Caco-2 (cell line): ENCODE measurements around the gene TNS3. TPM values are rescaled to one million over a fixed set of nuclear protein-coding genes. Genes with fewer than 3 reads are reported as not detected.

Experiments used
- BruUV-seq: library from RNA; stranded (reverse); fragments of 400-500 nt; replicated peaks from 2 replicates; lab custom pipeline; 2021; lab: Mats Ljungman, UMichigan
- CTCF ChIA-PET: fragments of 300-600 bp; sonication (Branson Sonifier 250); formaldehyde crosslinking; loops from one replicate; lab custom pipeline; 2022; ENCODE audit warnings: antibody characterized with exemption; lab: Charles Lee
- POLR2A ChIA-PET: fragments of 300-600 bp; sonication (Branson Sonifier 250); formaldehyde crosslinking; loops from one replicate; lab custom pipeline; 2022; ENCODE audit warnings: antibody characterized with exemption; lab: Charles Lee
- DNase-seq, 2 experiments: peaks; one replicate each; pipeline versions ENCODE4 v3.0.0 to v3.0.0-alpha.2; 2020 to 2022
- H3K27me3 ChIP-seq: replicated peaks from 2 replicates; pipeline ENCODE4 v1.6.0; 2011; ENCODE audit warnings: low read length; ENCODE audit not compliant: control insufficient read depth, insufficient read depth
- H3K36me3 ChIP-seq: 2 replicates; pipeline ENCODE4 v1.5.1; 2011; ENCODE audit warnings: low read length; ENCODE audit not compliant: control insufficient read depth, insufficient read depth
- H3K4me1 ChIP-seq: fragments of 250-450 bp; sonication (Bioruptor Pico); 2 replicates; pipeline ENCODE4 v1.5.1; 2020; ENCODE audit warnings: mild to moderate bottlenecking
- H3K4me3 ChIP-seq: 2 replicates; pipeline ENCODE4 v1.5.1; 2011; ENCODE audit warnings: low read depth, mild to moderate bottlenecking, control low read depth, low read length
- H3K9me3 ChIP-seq: fragments of 250-450 bp; sonication (Bioruptor Pico); 2 replicates; pipeline ENCODE4 v1.5.1; 2020; ENCODE audit warnings: mild to moderate bottlenecking, moderate library complexity
- H3K27ac Mint-ChIP-seq: one replicate; pipeline ENCODE4 v1.8.0; 2022; ENCODE audit warnings: mixed read lengths; ENCODE audit not compliant: unreplicated experiment
- H3K27me3 Mint-ChIP-seq: one replicate; pipeline ENCODE4 v1.8.0; 2022; ENCODE audit warnings: mixed read lengths; ENCODE audit not compliant: insufficient read depth, unreplicated experiment
- H3K36me3 Mint-ChIP-seq: one replicate; pipeline ENCODE4 v1.8.0; 2022; ENCODE audit warnings: mild to moderate bottlenecking, mixed read lengths; ENCODE audit not compliant: insufficient read depth, unreplicated experiment
- H3K4me1 Mint-ChIP-seq: one replicate; pipeline ENCODE4 v1.8.0; 2022; ENCODE audit warnings: low read depth, mixed read lengths; ENCODE audit not compliant: unreplicated experiment
- H3K4me3 Mint-ChIP-seq: one replicate; pipeline ENCODE4 v1.8.0; 2022; ENCODE audit warnings: mild to moderate bottlenecking, moderate library complexity, mixed read lengths; ENCODE audit not compliant: unreplicated experiment
- H3K9me3 Mint-ChIP-seq: one replicate; pipeline ENCODE4 v1.8.0; 2022; ENCODE audit warnings: mixed read lengths; ENCODE audit not compliant: unreplicated experiment
- CTCF ChIP-seq, 2 experiments: fragments of 200-600 bp in 1 of 2; IDR thresholded peaks; 1 replicate in 1 of 2; 2 replicates in 1 of 2; pipeline versions ENCODE4 v1.5.1 to v1.8.0; 2011 to 2022; ENCODE audit warnings: antibody characterized with exemption in 1 of 2, control low read depth in 1 of 2, inconsistent platforms in 1 of 2, low read depth in 1 of 2, low read length in 1 of 2, mild to moderate bottlenecking in 1 of 2, moderate library complexity in 1 of 2; ENCODE audit not compliant: insufficient read depth in 1 of 2, severe bottlenecking in 1 of 2, unreplicated experiment in 1 of 2
- intact Hi-C: fragments of 100-400 bp; cut with micrococcal nuclease; formaldehyde crosslinking; loops from one replicate; pipeline ENCODE4 v1.10.0; 2022; ENCODE audit not compliant: unreplicated experiment
- total RNA-seq: library from RNA; stranded (reverse); gene quantifications from 2 replicates; pipeline ENCODE4 v1.2.3, GENCODE V29; 2022

TNS3 gene
- total RNA-seq, 1 experiment from 2014 or later, result 263 TPM

- H3K27ac Mint-ChIP-seq, result no peak overlapping the region
Measured at GRCh38 chr7:47254081-47254977, 327.6 kb downstream of the TNS3 start.

GRCh38 chr7:47253650-47254080 lies 328.2 kb downstream of the TNS3 start:
- H3K36me3 Mint-ChIP-seq, result no peaks in the 10 kb centered on the region

More at GRCh38 chr7:47254081-47254977, 327.6 kb downstream of the TNS3 start:
- H3K4me1 ChIP-seq, result no peaks in the 10 kb centered on the region; the same call in 1 of the 2 replicates
- Mint-ChIP-seq H3K9me3 (no peaks in the 10 kb centered on the region), H3K36me3 (no peaks in the 10 kb centered on the region), H3K4me1 (no peaks in the 10 kb centered on the region), H3K4me3 (peak overlapping the region; percentile 68), H3K27me3 (peaks cover 7% of the 10 kb centered on the region)
- peak; percentile 53 to 94 for TF ChIP-seq CTCF (IDR thresholded peaks at IDR 0.05; ENCODE audit: insufficient read depth in 1 of 2, low read depth in 1 of 2, low read length in 1 of 2, severe bottlenecking in 1 of 2, unreplicated experiment in 1 of 2)
- no peaks in the 10 kb centered on the region for H3K9me3 ChIP-seq
- intact Hi-C loops, result loop anchor here (5.0 kb wide), 2 partner anchors 57 to 72 kb away; no protein-coding TSS in a partner anchor
- no peaks in the 10 kb centered on the region for H3K36me3 ChIP-seq
- H3K4me3 ChIP-seq, result peak overlapping the region; percentile 52
- H3K27me3 ChIP-seq, result no peaks in the 10 kb centered on the region
- peak; percentile 74 to 86 for DNase-seq
- POLR2A ChIA-PET, result no interaction called here
- BruUV-seq, result no TSS peak
- CTCF ChIA-PET, result interaction anchor here (1.4 kb wide), 2 partner anchors 10 to 12 kb away, joined by 6 to 13 read pairs; no protein-coding TSS in a partner anchor

More at GRCh38 chr7:47253650-47254080, 328.2 kb downstream of the TNS3 start:
- no peaks in the 10 kb centered on the region for H3K36me3 ChIP-seq
- no peak for DNase-seq
- ChIA-PET POLR2A (no interaction called here), CTCF (interaction anchor here (1.4 kb wide), 2 partner anchors 10 to 13 kb away, joined by 6 to 13 read pairs; no protein-coding TSS in a partner anchor)
- peaks cover 7% of the 10 kb centered on the region for H3K27me3 Mint-ChIP-seq
- no TSS peak for BruUV-seq
- no peaks in the 10 kb centered on the region for H3K9me3 Mint-ChIP-seq
- TF ChIP-seq CTCF (IDR thresholded peaks at IDR 0.05; ENCODE audit: insufficient read depth in 1 of 2, low read depth in 1 of 2, low read length in 1 of 2, severe bottlenecking in 1 of 2, unreplicated experiment in 1 of 2), result no peak
- no peaks in the 10 kb centered on the region for H3K4me1 Mint-ChIP-seq
- H3K27ac Mint-ChIP-seq, result no peak overlapping the region
- peak overlapping the region; percentile 68 for H3K4me3 Mint-ChIP-seq
- H3K9me3 ChIP-seq, result no peaks in the 10 kb centered on the region
- intact Hi-C loops, result loop anchor here (5.0 kb wide), 2 partner anchors 56 to 71 kb away; no protein-coding TSS in a partner anchor
- no peaks in the 10 kb centered on the region for H3K27me3 ChIP-seq
- no peaks in the 10 kb centered on the region; the same call in 1 of the 2 replicates for H3K4me1 ChIP-seq
- peak overlapping the region; percentile 52 for H3K4me3 ChIP-seq
